Measurements from ENCODE around the gene CRB3. TPM values are rescaled to one million over a fixed set of nuclear protein-coding genes. Genes with fewer than 3 reads are reported as not detected.

Gene CRB3
- total RNA-seq (1 to 10 TPM in 1 of 9 donors, under 1 TPM in 2, not detected in 6; 0.40 to 1.6 (median 0.52) TPM), polyA plus RNA-seq (under 1 TPM in 1 of 2 donors, not detected in 1; 0.28 TPM)
- long read RNA-seq, donor 1, result 0 reads
- long read RNA-seq, donor 2, partial matches to known transcripts, result 0 of 1 reads
- long read RNA-seq, donor 2, other reads (novel, unspliced or antisense), result 1 of 1 reads
- long read RNA-seq, donor 3, result 0 reads

GRCh38 chr19:6464070-6464873 is at the start of gene CRB3:
Gene CRB3, plus strand, starts transcription at chr19:6464271. Its CDS starts 431 bp downstream, at chr19:6464702.
- 3 to 10% (median 5%) methylated on average over 28 to 65 of the region's 65 CpGs for WGBS, 4 donors
- ATAC-seq, result no peak
- peaks cover 12 to 32% (median 20%) of the 10 kb centered on the region in 9 donors for H3K27me3 ChIP-seq

GRCh38 chr19:6414793-6415590 is 49.1 kb upstream of the CRB3 start:
- Histone ChIP-seq H3K9me3 (no peaks in the 10 kb centered on the region), H3K36me3 (peaks cover 0 to 68% (median 65%) of the 10 kb centered on the region in 9 donors), H3K4me1 (peaks cover 0 to 12% (median 2%) of the 10 kb centered on the region in 12 donors), H3K27me3 (no peaks in the 10 kb centered on the region), H3K4me3 (no peak overlapping the region), H3K27ac (no peak overlapping the region)
- intact Hi-C loops (cut with DNase I), result loop anchor here in 1 of 10 donors (10.0 kb wide), 1 partner anchor 210 kb away; no protein-coding TSS in a partner anchor
- ATAC-seq (no peak), DNase-seq (no peak)
- 89 to 94% (median 92%) methylated on average over 44 to 47 of the region's 47 CpGs for WGBS, 4 donors
- TF ChIP-seq CTCF (IDR thresholded peaks at IDR 0.05) (no peak), POLR2A (IDR thresholded peaks at IDR 0.05) (no peak)

More at GRCh38 chr19:6464070-6464873, at the start of gene CRB3:
- H3K36me3 ChIP-seq, result no peaks in the 10 kb centered on the region
- no peak for TF ChIP-seq CTCF (IDR thresholded peaks at IDR 0.05)
- TF ChIP-seq POLR2A (IDR thresholded peaks at IDR 0.05), result no peak
- no peaks in the 10 kb centered on the region for H3K9me3 ChIP-seq
- H3K4me1 ChIP-seq, result peaks cover 0 to 17% (median 4%) of the 10 kb centered on the region in 12 donors
- DNase-seq, result no peak
- peak within 1 kb of the TSS in 1 of 12 donors; percentile 15 for H3K4me3 ChIP-seq
- no peak within 1 kb of the TSS for H3K27ac ChIP-seq
- intact Hi-C loops (cut with DNase I), result no loop called here

GRCh38 chr19:6415591-6416190 is 48.4 kb upstream of the CRB3 start:
- Histone ChIP-seq H3K9me3 (no peaks in the 10 kb centered on the region), H3K4me1 (peaks cover 0 to 12% (median 2%) of the 10 kb centered on the region in 12 donors), H3K27ac (no peak overlapping the region), H3K4me3 (no peak overlapping the region), H3K36me3 (peaks cover 0 to 74% (median 72%) of the 10 kb centered on the region in 9 donors), H3K27me3 (no peaks in the 10 kb centered on the region)
- DNase-seq, result no peak
- intact Hi-C loops (cut with DNase I), result loop anchor here in 1 of 10 donors (10.0 kb wide), 1 partner anchor 211 kb away; no protein-coding TSS in a partner anchor
- 93 to 96% (median 93%) methylated on average over 18 to 32 of the region's 32 CpGs for WGBS, 4 donors
- TF ChIP-seq CTCF (IDR thresholded peaks at IDR 0.05) (no peak), POLR2A (IDR thresholded peaks at IDR 0.05) (no peak)
- ATAC-seq, result no peak
